ENCODE measurements around the gene SCN11A.

Gene SCN11A

DNA sequence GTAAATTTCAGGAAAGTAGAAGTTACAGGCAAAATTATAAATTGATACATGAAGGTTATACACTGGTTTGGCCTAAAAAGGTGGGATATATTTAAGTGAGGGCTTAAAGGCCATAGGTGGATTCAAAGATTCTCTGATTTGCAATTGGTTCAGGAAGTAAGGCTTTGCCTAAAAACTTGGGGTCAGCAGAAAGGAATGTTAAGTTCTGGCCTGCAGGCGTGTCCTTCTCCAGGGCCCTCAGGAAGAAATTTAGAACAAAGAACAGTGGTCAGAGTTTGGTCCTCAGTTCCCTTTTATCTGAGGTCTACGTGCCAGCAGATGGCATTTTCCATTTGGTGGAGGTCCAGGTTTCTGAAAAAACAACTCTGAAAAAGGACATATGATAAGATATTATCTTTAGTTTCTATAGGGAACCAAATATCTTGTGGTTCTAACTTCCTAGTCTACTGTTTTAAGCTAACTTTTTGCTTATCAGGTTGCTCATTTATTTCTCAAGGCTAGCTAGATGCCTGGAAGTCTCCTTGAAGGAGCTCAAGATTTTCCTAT is 40.5 kb downstream of the SCN11A start:
- CTCF ChIA-PET: interaction anchor here (3.2 kb wide), 1 partner anchor 11 kb away, joined by 19 read pairs; no protein-coding TSS in a partner anchor
- no peaks in the 10 kb centered on the region for H3K4me1 Mint-ChIP-seq
- no peak for DNase-seq
- no peak overlapping the region for H3K4me3 Mint-ChIP-seq
- H3K36me3 Mint-ChIP-seq: no peaks in the 10 kb centered on the region
- no peaks in the 10 kb centered on the region for H3K9me3 Mint-ChIP-seq
- H3K27ac Mint-ChIP-seq: no peak overlapping the region
- H3K27me3 Mint-ChIP-seq: peaks cover 30% of the 10 kb centered on the region

DNA sequence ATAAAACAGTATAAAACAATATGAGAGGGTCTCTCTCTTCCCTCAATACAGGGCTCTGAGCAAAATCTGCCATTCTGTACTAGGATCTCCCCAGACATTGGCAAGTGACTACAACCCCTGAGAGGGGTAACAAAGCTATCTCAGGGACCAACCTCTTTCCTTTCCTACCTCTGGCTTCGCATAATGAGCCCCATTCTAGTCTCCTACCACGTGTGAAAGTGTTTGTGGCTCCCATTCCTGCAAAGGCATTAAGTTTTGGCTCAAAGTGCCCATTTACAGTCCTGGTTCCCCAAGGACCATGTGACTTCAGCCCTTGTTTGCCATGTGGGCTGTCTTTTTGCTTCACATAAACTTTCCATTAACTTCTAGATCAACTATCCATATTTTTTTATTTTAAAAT is 46.4 kb downstream of the SCN11A start:
- H3K27ac Mint-ChIP-seq: no peak overlapping the region
- no peak for DNase-seq
- CTCF ChIA-PET: no interaction called here
- H3K4me3 Mint-ChIP-seq: no peak overlapping the region
- no peaks in the 10 kb centered on the region for H3K36me3 Mint-ChIP-seq
- H3K4me1 Mint-ChIP-seq: no peaks in the 10 kb centered on the region
- peaks cover 7% of the 10 kb centered on the region for H3K27me3 Mint-ChIP-seq
- H3K9me3 Mint-ChIP-seq: no peaks in the 10 kb centered on the region
